GM19238 (cell line): ENCODE data around the gene KCNT2.
"Not testable (repeated sequence)": the region's sequence is repeated elsewhere in the genome, so short reads cannot be mapped to it uniquely, and the experiment has no call there.

Experiments
- DNase-seq: peaks from one replicate; pipeline ENCODE4 v3.0.0; 2011; ENCODE audit warnings: low spot score; ENCODE audit not compliant: insufficient read length

The KCNT2 gene

DNA sequence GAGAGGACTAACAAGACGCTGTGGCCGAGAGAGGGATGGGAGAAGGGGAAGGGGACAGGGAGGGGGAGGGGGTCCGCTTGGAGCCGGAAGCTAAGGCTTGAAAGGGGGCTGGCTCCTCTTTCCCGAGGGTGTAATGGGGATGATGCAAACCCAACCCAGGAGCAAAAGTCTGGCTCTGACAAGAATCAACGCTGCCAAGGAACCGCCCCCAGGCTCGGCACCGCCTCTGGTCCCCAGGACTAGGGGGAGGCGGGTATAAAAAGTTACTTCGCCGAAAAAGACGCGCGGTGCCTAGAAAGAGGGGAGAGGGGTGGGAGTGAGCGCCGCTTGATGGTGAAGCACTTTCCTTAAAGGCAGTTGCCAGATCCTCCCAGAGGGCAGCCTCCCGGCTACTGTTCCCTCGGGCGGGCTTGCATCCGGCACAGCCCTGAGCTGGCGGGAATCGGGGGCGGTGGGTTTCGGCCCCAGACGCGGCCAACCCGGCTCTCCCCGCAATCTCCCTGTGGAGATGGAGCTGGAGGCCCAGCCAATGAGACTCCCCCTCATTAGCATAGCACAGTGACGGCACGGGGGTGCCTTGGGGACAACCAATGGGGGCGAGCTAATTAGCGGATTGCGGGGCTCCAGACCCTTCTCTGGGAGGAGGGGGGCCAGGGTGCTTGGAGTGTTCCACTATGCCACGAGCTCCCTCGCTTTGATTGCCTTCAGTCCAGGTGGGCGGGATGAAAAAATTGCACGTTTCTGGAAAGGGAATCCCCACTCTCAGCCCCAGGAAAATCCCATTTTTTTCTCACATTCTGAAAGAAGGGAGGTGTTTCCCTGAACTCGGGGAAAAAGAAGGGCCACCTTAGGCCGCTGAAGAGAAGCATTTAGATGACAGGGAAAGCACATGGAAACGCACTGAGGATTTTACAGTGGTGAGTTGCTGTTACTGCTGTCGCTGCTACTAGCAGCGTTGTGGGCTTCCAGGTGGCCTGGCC lies at the start of gene KCNT2:
TSS of gene KCNT2 (minus strand) at position 51 of the 980 bp plus-strand sequence. CDS start 131 bp downstream, outside the sequence.
- DNase-seq: no peak

DNA sequence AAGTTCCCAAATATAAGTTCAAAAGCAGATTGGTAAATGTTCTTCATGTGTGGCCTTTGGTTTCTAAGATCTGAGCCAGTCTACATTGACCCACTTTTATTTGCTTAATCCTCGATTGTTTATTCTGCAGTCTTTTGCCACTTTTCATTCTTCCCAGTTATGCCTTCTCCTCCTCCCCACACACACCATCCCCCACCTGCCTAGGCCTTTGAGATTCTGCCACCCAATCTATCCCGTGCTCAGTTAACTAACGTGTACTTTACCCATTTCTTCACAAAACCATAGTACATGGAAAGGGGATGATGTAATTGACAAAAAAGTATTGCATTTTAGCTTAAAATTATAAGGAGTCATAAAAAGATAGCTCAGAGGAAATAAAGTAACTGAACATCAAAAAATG lies 47.3 kb upstream of the KCNT2 start:
- no peak for DNase-seq

DNA sequence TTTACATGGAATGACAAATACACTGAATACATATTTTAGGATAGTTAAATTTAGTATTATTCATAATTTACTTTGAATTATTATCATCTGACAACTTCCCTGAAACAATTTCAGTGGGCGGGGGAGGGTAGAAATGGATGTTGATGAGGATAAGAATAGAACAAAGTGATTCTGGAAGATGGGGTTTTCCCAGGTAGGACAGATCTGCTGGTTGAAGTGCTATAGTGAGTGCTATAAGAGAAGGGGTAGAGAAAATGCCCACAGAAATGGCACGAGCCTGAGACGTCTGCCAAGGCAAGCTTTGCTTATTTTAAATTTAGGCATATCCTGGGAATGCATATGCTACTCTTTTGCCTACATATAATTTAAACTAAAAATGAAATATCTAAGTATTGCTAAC lies 46.8 kb upstream of the KCNT2 start:
- DNase-seq: no peak

DNA sequence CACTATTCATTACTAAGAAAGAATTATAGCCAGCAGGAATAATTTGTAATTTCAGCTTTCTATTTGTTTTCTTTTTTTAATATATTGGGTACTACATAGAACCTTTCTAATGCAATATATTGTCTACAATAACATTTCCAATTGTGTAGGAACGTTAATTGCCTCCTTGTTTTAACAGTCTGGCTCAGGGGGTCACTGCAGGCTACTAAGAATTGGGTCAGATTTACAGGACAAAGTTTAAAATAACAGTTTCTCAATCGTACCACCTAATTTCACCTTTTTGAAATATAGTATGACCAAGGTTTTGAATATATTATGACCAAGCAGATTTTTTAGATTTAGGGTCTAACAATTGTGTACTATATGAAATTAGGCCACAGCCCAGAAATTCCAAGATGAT lies 46.0 kb upstream of the KCNT2 start:
- DNase-seq: no peak

DNA sequence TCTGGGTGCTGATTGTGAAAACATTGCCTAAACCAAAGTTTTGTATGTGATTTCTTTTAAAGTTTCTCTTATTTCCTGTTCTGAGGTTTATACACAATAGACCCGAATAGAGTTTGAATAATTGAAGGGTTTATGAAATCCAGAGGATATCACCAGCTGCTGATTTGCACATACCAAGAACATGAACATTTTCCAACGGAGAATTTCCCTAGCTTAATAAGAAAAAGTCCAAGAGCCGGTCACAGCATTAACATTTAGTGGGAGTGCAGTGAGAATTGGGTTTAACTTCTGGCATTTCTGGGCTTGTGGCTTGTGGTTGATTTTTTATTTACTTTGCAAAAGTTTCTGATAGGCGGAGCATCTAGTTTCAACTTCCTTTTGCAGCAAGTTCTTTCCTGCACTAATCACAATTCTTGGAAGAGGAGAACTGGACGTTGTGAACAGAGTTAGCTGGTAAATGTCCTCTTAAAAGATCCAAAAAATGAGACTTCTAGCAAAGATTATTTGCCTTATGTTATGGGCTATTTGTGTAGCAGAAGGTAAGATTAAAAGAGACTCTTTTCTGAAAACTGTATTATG lies 43.5 kb upstream of the KCNT2 start, which contains the start of gene CFH:
TSS of gene CFH (plus strand) at position 407 of the 579 bp plus-strand sequence. CDS start at position 482, 75 bp downstream.
- DNase-seq: no peak

DNA sequence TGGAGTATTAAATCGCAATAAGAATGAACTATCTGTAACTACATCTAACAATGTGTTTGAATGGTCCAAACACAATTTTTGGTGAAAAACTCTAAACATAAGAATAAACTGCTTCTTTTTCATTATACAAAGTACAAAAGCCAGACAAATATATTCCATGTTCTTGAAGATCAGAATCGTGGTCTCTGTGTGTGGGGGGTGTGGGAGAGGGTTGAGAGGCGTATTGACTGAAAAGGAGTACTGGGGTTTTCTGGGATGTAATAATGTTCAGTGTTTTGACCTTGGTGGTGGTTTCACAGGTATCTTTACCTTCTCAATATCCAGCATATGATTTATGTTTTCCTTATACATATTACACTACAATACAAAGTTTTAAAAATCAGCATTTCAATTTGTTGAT lies 42.8 kb upstream of the KCNT2 start:
- DNase-seq: no peak

DNA sequence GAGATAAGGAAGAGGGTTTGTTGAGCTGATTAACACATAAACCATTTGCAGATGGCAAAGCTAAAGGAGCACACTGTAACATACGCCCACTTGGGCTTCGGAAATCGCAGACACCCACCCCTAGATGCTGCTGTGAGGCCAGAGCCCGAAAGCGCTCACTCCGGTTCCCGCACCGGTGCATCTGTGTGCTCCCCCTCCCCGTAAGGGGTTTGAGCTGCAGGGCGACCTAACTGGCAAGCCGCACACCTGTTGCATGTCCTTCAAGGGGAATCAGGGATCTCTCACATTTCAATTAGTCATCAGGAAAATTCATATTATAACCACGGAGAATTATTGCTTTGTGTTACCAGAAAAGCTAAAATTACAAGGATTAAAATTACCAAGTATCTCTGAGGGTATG lies 42.2 kb upstream of the KCNT2 start:
- no peak for DNase-seq

DNA sequence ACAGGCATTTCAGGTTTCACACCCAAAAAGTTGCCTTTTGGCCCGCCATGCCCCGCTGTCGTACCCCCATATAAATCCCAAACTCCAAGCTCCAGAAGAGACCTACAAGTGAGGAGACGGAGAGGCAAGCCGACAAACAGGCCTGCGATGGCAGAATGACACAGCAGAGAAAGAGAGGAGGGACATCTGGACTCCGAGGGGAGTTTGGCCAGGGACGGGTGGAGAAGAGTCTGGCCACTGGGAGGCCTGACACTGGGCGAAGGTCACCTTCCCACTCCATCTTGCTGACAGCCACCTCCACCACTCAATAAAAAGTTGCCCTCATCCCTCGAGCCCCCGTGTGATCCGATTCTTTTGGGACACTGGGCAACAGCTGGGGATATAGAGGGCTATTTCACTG lies 41.8 kb upstream of the KCNT2 start:
- DNase-seq: no peak

DNA sequence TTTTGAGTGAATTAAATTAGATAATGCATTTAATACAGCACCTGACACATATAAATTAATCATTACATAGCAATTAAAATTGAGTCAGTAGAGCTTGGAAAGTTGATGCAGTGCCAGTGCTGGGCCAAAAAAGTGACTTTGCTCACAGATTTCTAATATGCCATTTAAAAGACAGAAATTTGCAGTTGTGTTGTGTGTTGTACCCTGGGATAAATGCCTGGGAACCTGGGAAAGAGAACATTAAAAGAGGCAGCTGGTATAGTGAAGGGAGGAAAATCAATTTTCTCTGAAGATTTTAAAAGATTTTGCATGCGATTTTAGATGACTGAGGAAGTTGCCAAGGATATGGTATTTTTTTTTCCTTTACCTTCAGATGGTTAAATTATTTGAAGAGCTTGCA lies 32.7 kb upstream of the KCNT2 start:
- no peak for DNase-seq

DNA sequence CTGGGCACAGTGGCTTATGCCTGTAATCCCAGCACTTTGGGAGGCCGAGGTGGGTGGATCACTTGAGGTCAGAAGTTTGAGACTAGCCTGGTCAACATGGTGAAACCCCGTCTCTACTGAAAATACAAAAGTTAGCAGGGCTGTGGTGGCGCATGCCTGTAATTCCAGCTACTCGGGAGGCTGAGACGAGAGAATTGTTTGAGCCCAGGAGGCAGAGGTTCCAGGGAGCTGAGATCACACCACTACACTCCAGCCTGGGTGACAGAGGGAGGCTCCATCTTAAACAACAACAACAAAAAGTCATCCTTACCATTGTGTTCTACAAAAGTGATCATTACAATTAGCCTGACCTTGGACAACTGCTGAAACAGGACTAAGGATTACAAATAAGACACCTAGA lies 31.1 kb upstream of the KCNT2 start:
- not testable (repeated sequence) for DNase-seq

DNA sequence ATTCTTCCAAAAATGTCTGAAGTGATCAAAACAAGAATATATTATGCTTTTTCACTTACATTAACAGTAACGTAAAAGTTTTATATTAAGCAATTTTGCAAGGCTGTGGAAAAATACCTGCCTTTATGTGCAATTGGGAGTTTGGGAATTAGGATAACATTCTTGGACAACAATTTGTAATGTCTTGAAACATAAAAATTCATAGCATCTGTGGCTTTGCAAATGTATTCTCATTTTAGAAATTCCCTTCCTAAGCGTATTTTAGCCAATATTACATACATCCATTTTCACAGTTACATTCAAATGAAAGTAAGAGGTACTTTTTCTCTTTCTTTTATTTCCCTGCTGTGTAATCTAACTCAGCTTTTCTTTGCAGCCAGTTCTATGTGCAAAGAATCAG lies 30.2 kb upstream of the KCNT2 start:
- DNase-seq: no peak

DNA sequence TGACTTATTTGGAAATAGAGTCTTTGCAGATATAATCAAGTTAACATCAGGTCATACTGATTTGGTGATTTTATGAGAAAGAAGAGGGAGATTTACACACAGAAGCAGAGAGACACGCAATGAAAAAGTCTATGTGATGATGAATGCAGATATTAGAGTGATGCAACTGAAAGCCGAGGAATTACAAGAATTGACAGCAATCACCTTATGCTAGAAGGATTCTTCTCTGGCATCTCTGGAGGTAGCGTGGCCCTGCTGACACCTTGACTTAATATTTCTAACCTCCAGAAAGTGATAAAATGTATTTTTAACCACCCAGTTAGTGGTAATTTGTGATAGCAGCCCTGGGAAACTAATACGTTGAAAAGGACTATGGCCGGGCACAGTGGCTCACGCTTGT lies 29.4 kb upstream of the KCNT2 start:
- no peak for DNase-seq

DNA sequence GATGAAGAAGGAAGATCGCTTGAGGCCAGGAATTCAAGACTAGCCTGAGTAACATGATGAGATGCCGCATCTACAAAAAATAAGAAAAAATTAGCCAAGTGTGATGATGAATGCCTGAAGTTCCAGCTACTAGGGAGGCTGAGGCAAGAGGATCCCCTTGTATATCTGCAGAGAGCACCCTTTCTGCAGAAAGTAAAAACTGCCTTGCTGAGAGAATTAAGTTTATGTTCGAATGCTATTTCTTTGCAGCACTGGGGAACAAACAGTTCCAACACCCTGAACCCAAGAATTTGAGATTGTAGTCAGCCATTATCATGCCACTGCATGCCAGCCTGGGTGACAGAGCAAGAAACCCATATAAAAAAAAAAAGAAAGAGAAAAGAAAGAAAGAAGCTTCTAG lies 20.6 kb upstream of the KCNT2 start:
- DNase-seq: no peak

DNA sequence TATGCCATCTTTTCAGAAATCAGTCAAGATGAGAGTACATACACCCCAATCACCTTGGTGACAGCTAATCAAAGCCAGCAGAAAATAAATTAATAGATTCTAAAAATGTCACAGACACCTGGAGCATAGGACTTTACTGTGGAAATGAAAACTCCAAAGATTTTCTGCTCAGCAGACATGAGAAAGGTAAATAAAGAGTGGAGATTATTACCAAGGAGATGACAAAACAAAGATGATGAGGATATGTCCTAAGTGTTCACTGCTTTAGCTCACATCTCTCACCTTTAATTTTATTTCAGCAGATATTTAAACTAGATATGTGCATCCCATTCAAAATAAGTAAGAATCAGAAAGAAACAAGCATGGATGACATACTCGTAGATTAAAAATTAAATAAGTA lies 14.8 kb upstream of the KCNT2 start:
- DNase-seq: no peak

DNA sequence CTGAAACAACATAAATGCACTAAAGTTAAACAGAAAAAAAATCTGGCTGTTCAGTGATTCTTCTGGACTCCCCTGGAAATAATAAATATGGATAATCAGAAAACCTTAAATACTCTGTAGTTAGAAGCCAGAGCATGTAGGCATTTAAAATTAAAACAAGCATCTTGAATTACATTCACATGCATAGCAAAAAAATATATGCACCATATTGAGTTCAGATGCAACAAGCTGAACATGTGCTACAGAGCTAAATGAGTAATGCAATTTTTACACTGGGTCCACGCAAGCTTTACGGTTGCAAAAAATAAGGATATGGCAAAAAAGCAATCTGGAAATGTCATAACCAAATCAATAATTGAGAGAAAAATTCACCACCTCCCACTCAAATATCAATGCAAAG lies 11.5 kb upstream of the KCNT2 start:
- DNase-seq: no peak

DNA sequence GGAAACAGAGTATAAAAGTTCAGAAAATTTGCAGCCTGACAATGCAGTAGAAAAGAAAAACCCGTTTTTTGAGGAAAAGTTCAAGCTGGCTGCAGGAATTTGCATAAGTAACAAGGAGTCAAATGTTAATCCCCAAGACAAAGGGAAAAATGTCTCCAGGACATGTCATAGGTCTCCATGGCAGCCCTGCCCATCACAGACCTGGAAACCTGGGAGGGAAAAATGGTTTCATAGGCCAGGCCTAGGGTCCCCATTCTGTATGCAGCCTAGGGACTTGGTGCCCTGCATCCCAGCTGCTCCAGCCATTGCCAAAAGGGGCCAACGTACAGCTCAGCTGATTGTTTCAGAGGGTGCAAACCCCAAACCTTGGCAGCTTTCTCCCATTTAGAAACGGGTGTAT lies 3.6 kb upstream of the KCNT2 start:
- no peak for DNase-seq

DNA sequence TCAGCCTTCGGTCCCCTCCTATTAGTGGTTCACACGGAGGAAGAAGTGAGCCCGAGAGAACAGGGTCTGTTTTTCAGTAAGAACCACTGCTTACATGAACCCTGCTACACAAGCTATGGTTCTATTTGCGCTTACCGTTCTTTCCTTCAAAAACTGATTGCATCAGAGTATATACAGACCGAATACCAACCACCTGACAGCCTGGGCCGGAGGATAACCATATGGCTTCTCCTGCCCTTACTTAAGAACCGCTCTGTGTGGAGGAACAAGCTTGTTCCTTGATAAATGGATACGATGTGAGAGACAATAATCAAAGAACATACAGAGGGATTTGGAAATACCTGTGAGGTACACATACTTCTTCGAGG lies 1.1 kb upstream of the KCNT2 start:
- no peak for DNase-seq

DNA sequence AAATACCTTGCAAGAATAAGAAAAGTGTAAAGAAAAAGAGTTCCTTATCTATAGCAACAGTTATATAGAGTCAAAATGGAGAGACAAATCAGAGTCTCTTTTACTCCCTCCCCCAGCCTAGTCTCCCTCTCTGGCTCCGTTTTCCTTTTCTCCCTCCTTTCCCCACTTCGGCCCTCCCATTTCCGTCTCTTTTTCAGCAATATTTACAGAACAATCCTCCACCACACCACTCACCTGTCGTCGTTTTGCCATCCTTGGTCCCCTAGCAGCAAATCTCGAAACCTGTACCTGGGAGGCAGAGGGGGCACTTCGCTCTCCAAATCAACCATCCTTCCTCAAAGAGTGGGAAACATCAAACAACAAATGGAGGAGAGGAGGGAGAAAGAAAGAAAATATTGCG lies 259 bp downstream of the KCNT2 start:
- DNase-seq: no peak

DNA sequence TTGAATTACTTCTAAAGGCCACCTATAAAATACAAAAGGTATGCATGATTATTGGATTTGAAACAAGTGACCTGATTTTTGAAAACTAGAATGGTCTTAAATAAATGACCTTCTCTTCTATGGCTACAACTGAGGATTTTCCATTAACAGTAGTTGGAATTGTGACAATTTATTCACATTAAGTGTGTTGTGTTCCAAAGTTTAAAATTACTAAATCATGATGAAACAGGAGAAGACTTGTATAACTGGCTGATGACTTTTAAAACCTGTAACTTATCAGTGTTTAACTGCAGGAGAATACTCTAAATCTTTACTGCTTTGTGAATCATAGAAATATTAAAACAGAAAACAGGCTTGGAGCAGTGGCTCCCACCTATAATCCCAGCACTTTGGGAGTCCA lies 4.6 kb downstream of the KCNT2 start:
- DNase-seq: no peak

DNA sequence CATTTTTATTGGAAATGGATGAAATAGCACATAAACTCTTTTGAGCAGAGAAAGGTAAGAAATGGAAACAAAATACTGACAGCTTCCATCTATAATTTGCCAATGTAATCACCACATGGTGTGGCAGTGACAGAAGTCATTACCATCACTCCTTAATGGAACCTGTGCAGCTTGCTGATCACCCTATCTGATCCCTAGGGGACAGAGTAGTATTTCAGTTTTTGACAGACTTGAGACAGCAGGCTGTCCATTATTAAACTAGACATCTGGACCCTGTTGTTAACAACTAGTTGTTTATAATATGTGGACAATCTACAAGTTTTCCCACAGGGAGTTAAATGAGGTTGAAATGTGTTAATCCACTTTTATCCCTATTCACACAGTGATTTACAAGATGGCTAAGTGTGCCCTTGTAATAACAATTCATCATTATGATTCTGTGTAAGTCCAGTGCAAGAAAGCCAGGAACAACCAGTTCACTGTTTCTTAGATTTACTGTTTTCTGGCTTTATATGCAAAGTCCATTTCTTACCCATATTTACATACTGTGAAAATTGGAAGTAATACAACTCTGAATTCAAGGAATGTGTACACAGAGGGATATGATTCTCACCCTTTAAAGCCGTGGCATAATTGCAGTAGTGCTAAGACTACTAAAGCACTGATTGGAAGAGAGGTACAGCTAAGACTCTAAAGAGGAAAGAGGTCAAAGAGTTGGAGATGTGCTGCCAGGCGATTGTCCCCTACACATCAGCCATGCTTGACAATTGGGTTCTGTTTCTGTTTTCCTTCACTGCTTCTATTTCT lies 9.1 kb downstream of the KCNT2 start:
- no peak for DNase-seq

DNA sequence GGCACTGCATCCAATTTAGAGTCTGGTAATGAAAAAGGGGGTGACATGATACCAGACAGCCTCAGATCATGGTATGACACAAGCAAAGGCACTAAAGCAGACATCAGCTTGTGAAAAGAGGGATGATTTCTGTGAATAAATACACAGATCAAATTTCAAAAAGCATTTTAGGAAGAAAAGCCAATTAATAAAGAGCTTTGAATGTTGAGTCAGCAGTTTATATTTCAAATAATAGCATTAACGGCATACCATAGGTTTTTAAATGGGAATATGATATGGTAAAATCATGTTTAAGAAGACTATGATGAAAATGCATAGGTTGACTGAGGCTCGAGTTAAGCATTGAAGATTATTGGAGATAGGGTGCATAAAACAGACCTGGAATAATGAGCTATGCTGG lies 13.5 kb downstream of the KCNT2 start:
- no peak for DNase-seq

DNA sequence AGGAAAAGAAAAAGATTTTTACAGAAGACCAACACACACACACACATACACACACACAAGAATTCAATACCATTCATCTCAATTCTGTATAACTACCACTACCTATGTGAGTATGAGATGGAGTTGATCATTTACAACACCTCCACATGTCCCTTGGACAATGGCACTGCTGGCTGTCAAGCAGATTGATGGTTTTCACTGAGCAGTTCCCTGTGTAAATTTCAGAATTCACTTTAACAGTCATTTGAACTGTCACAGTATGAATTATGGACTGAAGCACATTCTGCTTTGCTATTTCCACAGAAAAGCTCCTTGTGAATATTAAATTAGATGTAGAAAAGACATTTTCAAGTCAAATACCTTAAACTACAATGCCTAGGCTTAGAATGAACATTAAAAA lies 14.3 kb downstream of the KCNT2 start:
- DNase-seq: no peak
